Ramos (cell line): Measurements from ENCODE around the gene CCDC172.

Experiments used
- in situ Hi-C: fragments of 300-500 bp; cut with MboI; formaldehyde crosslinking; loops from one replicate; pipeline ENCODE4 v1.14.3; 2022; ENCODE audit warnings: low sequenced_read_pairs; ENCODE audit not compliant: unreplicated experiment

The CCDC172 gene

DNA sequence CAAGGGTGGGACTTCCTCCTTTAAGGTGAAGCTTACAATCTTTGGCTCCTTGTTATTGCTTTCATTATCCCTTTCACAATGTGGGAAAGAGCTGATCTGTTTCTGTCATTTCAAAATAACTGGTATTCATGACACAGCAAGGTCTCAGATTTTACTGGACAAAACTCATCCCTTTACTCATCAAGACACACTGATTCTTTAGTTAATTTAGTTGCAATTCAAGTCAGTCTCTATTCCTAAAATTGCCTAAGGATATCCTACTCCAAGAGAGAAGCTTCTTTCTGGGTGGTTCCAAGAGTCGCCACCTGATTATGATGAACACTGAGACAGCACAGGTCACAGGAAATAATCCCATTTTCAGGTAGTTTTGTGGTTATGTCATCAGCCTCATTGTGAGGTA, 97.6 kb downstream of the CCDC172 start:
- in situ Hi-C loops: no loop called here

- in situ Hi-C loops: no loop called here
Observed at GRCh38 chr10:116427671-116428070, 103.4 kb downstream of the CCDC172 start, which contains the start of gene PNLIPRP3. PNLIPRP3 (plus strand) TSS chr10:116427847; CDS start chr10:116428013, 166 bp downstream.

DNA sequence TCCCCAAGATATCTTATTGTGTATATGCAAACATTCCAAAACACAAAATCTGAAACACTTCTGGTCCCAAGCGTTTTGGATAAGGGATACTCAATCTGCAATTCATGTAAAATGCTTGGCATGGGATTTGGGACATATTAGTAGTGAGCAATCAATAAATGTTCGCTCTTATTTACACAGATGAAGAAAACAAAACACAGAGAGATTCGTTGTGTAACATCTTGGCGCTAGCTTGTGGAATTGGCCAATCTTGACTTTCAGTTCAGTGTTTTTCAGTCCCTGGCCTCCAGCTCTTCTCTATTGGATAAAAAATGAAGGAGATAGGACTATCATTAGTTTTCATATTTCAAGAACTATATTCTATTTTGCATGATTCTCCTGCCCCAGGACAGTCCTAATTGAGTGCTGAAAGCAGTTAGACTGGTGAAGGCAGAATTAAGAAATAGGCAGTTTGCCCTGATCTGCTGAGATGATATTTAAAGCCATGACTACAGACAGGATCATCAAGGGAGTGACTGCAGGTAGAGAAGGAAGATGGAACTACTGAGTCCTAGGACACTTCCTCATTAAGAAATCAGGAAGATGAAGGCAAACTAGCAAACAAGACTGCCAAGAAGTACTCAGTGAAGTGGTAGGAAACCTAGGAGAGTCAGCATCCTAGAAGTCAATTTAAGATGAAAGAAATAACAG, 105.2 kb downstream of the CCDC172 start:
- in situ Hi-C loops: no loop called here
